COLO668 (cell line): Measurements from ENCODE around the gene UTP3.
A peak's percentile ranks its signal among the peaks of the same experiment; 100 is the strongest.
"Not testable (repeated sequence)": the region's sequence is repeated elsewhere in the genome, so short reads cannot be mapped to it uniquely, and the experiment has no call there.

Source experiments
- DNase-seq: peaks from one replicate; lab custom pipeline; 2025; ENCODE audit not compliant: unreplicated experiment; lab: John Stamatoyannopoulos, UW

The UTP3 gene

DNA sequence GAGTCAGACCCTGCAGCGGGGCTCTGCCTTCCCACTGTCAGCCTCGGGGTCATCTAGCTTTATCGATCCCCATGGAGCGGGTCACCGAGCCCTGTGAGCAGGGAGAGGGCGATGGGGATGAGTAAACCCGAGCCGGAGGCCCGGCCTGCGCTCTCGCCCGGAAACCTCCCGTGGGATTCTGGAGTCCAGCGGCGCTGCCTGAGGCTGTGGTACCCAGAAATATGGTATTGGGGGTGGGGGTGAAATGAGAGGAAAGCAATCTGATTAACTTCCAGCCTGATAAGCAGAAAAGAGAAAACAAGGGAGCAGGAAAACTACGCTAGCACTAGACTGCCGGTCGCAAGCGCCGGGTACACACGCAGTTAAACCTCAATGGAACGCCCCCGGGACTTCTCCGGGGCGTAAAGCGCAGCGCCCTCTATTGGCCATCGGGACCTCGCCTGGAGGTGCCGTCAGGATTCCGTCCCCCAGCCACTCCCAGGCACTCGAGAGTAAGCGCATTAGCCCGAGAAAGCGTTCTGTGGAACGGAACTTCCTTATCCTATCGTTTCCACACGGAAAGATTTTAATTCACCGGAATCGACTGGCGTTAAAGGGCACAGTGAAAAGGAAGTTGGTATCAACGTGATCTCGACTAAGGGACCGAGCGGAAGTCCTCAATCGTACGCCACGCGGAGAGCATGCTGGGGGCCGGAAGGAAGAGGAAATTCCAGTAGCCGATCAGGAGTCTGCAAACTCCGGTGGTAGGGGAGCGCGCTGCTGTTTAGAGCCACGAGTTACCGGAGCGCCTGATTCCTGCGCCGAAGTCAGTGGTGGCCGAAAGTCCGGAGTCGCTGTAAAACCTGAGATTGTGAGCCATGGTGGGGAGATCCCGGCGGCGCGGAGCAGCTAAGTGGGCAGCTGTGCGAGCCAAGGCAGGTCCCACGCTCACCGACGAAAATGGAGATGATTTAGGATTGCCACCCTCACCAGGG lies at the start of gene UTP3:
Gene UTP3, plus strand, starts transcription at position 712 of the 974 bp plus-strand sequence. Its CDS starts 146 bp downstream, at position 858.
- peak; percentile 97 for DNase-seq

GRCh38 chr4:70640192-70640591 lies 48.1 kb upstream of the UTP3 start:
- no peak for DNase-seq

- not testable (repeated sequence) for DNase-seq
Measured at GRCh38 chr4:70650741-70651140, 37.6 kb upstream of the UTP3 start.

DNA sequence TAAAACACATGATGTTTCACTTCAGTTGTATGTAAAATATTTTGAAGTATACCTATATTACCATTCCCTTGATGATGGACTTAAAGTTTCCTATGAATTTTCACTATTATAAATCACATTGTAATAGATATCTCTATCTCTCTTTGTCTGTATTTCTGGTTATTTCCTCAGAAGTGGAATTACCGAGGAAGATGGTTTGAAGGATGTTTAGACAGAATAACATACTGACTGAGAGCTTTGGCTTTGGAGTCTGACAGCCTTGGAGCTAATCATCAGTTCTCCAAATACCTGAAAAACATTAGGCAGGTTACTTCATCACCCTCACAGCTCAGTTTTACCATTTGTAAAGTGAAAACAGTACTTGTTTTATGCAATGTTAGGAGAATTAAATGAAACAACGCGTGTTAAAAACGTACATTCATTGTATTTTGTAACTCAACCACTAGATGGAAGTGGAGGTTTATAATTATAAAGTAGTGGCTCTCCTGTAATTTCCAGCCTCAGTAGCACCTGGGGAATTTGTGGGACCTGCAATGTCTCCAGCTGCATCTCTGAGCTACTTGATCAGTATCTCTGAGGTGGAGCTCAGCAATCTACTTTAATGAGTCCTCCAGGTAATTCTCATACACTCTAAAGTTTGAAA lies 36.3 kb upstream of the UTP3 start:
- DNase-seq, result no peak

GRCh38 chr4:70654605-70655011 lies 33.7 kb upstream of the UTP3 start:
- no peak for DNase-seq

GRCh38 chr4:70657326-70657725 lies 31.0 kb upstream of the UTP3 start:
- no peak for DNase-seq

DNA sequence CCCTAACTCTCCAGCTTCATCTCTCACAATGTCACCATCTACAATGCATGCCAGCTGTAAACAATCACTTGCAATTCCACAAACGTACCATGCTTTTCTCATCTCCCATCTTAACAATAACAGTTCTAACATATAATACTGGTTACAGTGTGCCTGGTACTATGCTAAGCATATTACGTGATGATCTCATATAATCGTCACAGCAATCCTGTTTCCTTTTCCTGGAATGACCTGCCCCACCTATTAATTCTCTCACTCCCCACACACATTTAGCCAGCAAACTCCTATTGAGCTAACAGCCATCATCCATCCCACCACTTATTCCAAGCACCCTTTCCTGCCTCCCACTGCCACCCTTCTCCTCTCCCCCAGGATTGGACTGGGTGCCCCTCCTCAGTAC lies 29.9 kb upstream of the UTP3 start:
- no peak for DNase-seq

- no peak for DNase-seq
Measured at GRCh38 chr4:70660106-70660505, 28.2 kb upstream of the UTP3 start.

DNA sequence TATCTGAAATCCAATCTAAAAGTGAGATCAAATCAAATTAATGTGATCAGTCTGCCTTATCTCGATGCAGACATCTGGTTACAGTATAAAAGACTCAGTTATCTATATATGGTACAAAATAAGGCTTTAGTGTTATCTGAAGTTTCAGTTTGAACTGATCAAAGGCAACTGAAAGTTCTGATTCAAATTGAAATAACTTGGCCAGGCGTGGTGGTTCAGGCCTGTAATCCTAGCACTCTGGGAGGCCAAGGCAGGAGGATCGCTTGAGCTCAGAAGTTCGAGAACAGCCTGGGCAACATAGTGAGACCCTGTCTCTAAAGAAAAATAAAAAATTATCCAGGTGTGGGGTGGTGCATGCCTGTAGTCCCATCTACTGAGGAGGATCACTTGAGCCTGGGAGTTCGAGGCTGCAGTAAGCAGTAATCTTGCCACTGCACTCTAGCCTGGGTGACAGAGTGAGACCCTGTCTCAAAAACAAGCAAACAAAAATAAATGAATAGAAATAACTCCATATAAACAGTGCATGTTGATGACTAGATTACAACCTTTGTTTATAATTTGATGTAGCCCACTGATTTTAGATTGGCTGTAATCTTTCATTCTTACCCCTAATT lies 26.9 kb upstream of the UTP3 start:
- not testable (repeated sequence) for DNase-seq

DNA sequence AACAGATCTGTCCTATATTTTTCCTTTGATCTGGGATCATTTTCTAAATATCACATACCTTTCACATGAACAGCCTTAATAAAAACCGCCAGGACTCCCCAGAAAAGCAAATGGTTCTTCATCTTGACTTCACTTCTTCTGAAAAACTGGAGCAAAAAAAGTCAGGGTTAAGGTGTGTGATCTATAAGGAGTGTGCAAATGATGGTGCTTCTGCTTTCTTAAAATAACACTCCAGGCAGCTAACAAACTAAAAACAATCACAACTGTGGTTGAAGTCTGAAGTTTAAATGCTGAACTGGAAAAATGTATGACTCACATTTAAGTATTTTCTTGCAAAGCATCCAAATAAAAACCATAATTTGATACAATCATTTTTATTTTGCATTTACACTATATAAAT lies 22.0 kb upstream of the UTP3 start, which contains the start of gene JCHAIN:
Gene JCHAIN, minus strand, starts transcription at position 140 of the 400 bp plus-strand sequence. Its CDS starts 18 bp downstream, at position 122.
- no peak for DNase-seq

GRCh38 chr4:70667740-70668535 lies 20.4 kb upstream of the UTP3 start:
- no peak for DNase-seq

GRCh38 chr4:70670332-70671014 lies 17.9 kb upstream of the UTP3 start:
- DNase-seq, result no peak

DNA sequence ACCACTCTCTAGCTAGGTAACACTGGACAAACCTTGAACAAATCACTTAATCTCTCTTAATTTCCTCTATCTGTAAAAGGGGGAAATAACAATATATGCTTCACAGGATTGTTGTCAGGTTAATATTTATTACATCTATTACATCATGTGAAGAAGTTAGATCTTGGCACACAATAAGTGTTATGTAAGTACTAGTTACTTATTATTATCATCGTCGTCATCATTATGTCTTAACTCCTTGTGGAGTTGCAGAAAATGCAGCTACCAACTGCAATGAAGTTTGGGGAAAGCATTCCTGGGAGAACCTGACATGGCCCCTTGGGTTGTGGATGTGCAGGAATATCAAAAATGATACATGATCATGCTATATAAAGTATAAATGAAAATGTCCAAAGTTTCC lies 17.2 kb upstream of the UTP3 start:
- no peak for DNase-seq

- no peak for DNase-seq
Measured at GRCh38 chr4:70674191-70674590, 14.1 kb upstream of the UTP3 start.

- no peak for DNase-seq
Measured at GRCh38 chr4:70674731-70675130, 13.6 kb upstream of the UTP3 start.

- no peak for DNase-seq
Measured at GRCh38 chr4:70676554-70677090, 11.7 kb upstream of the UTP3 start.

DNA sequence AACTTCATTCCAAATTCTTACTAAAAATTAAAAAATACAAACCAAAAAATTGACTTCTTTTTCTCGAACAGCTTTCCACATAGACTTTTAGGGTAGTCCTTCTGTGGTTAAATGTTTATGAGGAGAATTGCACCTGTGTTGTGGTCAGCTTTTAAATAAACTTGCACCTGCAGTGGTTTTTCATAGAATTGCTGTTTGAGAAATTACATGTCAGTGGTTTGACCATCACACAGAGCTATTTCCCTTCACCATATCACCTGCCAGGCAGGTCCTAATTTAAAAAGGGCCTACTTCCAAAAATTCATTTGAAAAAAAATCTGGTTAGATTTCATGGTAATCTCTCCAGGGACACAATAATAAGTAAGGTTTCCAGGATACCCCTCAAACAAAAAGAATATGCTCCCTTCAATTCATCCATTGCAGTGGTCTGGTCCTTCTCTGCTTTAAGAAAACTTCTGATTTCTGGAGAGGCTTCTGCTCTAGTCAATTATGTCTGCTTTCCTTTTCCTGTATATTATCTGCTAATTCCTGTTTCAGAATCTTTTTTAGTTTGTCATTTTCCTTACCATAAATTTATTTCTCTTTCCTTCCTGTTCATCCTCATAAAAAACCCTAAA lies 9.8 kb upstream of the UTP3 start:
- no peak for DNase-seq

- DNase-seq, result no peak
Measured at GRCh38 chr4:70680934-70681333, 7.4 kb upstream of the UTP3 start.

GRCh38 chr4:70681704-70682103 lies 6.6 kb upstream of the UTP3 start:
- DNase-seq, result no peak

DNA sequence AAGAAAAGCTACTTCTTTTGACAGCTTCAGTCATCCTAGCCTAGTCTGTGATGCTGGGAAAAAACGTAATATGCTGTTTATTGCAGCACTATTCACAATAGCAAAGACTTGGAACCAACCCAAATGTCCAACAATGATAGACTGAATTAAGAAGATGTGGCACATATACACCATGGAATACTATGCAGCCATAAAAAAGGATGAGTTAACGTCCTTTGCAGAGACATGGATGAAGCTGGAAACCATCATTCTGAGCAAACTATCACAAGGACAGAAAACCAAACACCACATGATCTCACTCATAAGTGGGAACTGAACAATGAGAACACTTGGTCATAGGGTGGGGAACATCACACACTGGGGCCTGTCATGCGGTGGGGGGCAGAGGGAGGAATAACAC lies 6.2 kb upstream of the UTP3 start:
- not testable (repeated sequence) for DNase-seq
